GF-D8 (cell line): ENCODE data around the gene SLC39A13.

Experiments used
- DNase-seq: peaks from one replicate; lab custom pipeline; 2025; lab: John Stamatoyannopoulos, UW

SLC39A13 gene

GRCh38 chr11:47384498-47384897 lies 23.9 kb upstream of the SLC39A13 start:
- no peak for DNase-seq

- DNase-seq, result peak; percentile 86
These were observed 20.3 kb upstream of the SLC39A13 start for GRCh38 chr11:47387944-47388696.

- DNase-seq, result peak; percentile 37
These were observed 19.5 kb upstream of the SLC39A13 start for GRCh38 chr11:47388697-47389576.

GRCh38 chr11:47389577-47390421 lies 18.6 kb upstream of the SLC39A13 start:
- DNase-seq, result no peak

GRCh38 chr11:47390422-47390760 lies 18.0 kb upstream of the SLC39A13 start:
- DNase-seq, result no peak

DNA sequence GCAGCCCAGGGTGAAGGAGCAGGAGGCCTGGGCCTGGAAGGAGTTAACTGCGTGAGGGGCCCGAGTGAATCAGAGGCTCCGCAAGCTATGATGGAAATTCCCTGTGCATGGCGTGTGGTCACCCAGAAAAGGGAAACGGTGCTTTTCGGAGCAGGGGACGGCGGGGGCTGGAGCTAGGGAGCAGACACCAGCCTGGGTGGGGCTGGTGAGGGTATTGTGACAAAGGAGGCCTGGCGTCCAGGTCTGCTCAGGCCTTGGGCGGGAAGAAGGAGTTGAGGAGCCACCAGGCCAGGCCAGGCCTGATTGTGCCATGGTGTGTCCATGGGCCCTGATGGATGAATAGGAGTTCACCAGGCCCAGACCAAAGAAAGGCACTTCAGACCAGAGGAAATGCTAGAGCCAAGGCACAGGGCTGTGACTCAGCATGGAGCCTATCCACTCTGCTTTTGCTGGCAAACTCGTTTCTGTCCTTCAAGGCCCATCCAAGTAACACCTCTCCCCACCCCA lies 17.3 kb upstream of the SLC39A13 start:
- no peak for DNase-seq

DNA sequence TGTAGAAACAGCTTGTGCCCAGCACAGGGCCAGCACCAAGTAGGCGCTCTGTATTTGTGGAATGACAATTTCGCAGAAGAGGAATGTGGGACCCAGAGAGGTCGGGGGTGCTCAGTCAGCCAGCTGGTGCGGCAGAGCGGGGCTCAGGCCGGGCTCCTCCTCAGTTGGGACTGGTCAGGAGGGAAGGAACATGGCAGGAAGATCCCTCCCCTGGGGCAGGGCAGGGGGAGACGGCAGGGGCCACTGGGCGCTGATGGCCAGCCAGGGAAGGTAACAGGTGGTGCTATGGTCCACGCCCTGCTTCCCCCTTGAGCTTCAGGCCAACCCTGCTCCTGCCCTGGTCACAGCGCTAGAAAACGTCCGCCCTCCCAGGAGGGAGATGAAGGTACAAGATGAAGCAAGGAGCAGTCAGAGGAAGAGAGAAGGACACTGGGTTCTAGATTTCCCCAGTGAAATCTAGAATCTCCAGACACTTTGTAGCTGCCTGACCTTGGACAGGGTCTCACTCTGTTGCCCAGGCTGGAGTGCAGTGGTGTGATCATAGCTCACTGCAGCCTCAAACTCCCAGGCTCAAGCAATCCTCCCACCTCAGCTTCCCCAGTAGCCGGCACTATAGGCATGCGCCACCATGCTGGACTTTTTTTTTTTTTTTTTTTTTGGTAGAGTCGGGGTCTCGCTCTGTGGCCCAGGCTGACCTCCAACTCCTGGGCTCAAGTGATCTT lies 16.5 kb upstream of the SLC39A13 start:
- DNase-seq, result no peak

- no peak for DNase-seq
These were observed 15.7 kb upstream of the SLC39A13 start for GRCh38 chr11:47392546-47393162.

DNA sequence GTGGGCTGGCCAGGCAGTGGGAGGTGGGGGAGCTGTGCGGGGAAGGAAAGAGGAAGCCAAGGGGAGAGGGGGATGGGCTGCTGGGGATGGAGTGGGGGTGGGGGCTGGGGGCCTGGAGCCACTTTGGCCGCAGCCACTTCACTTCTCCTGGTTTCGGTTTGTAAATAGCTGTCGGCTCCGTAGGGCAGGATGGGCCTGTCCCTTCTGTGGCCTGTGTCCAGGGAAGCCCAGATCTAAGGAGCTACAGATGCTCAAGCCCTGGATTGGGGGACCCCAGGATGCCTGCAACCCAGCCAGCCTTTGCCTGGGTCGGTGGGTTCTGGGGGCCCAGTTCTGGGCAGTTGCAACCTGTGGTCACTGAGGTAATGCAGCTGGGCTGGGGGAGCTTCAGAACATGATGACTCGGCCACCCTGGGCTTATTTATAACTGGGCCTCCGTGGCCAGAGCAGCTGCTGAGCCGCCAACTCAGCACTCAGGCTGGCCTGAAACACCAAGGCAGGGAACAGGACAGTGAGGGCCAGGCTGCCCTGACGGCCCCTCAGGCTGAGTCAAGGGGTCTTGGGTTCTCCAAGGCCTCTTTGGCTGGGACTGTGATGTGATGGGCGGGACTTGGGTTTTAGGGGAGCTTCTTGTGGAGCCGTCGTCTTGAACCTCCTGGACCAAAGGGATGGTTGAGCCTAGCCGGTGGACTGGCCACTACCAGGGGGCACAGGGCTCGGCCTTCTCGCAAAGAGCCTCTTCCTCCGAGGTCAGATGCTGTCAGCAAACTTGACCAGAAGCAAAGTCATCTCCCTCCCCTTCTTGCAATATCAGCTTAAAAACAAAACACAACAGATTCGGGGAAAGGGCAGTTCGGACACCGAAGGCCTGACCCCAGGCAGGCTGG lies 15.0 kb upstream of the SLC39A13 start:
- no peak for DNase-seq

DNA sequence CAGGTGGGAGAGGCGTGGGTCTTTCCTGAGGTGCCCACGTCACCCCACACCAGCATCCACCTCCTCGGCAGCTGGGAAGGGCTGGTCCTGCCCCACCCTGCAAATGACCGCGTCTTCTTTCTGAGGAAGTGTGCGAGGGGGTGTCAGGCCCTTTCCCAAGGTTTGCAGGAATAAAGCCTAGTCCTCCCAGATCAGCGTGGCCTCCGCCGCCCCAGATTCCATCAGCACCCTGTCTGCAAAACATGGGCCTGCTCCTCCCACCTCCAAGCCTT lies 14.4 kb upstream of the SLC39A13 start:
- DNase-seq, result no peak

GRCh38 chr11:47394322-47395222 lies 13.8 kb upstream of the SLC39A13 start:
- DNase-seq, result peak; percentile 30

GRCh38 chr11:47395223-47396048 lies 13.0 kb upstream of the SLC39A13 start:
- no peak for DNase-seq

DNA sequence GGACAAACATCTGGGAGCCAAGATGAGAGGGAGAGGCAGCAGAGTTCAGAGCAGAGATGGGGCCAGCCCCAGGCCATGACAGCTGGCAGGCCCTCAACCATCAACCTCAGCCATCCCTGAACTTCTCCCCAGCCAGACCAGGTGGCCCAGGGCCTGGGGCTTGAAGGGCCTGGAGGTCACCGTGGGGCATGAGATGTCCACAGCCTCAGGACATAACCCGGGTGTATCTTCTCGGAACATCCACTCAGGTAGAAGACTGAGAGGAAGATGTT lies 12.4 kb upstream of the SLC39A13 start:
- no peak for DNase-seq

DNA sequence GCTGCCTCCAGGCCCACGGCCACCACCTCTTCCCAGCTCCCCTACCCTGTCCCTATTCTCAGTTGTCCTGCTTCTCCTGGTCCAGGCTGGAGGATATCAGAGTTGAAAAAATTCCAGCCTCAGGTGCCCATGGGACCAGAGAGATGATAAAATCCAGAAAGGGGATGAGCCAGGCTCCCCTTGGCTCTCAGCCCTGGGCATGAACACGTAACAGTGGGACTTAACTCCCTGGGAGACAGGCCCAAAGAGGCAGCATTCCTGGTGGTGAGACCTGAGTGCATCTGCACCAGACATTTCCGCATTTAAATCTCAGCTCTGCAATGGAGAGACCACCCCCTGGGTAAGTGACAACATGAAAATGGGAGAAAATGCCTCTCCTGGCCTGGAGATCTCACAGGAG lies 10.4 kb upstream of the SLC39A13 start:
- no peak for DNase-seq

DNA sequence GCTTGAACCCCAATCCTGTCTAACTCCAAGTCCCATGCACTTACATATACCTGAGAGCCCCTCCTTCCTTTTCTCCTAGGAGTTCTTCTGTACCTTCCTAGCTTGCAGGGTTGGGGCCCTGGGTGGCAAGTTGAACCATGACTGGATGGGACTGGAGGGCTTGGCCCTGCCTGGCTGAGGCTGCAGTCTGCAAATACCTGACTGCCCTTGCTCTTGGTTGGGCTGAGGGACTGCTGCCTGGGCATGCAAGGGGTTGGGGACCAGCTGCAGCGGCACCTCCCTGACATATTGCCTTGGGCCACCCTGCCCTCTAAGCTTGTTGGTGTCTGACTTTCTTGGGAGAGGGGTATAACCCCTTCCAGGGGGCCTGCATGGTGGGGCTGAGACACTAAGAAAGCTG lies 9.8 kb upstream of the SLC39A13 start:
- DNase-seq, result no peak

GRCh38 chr11:47399860-47400767 lies 8.3 kb upstream of the SLC39A13 start:
- DNase-seq, result peak; percentile 14

GRCh38 chr11:47400768-47401279 lies 7.6 kb upstream of the SLC39A13 start:
- DNase-seq, result no peak
